ENCODE measurements around the gene ARHGEF11. TPM values are rescaled to one million over a fixed set of nuclear protein-coding genes. Genes with fewer than 3 reads are reported as not detected.

ARHGEF11 gene
- total and polyA plus RNA-seq, 12 donors = 10.4 to 34.5 (median 26.8) TPM

GRCh38 chr1:157033357-157033876 is 12.1 kb downstream of the ARHGEF11 start:
- Histone ChIP-seq H3K4me3 (no peak overlapping the region), H3K27me3 (no peaks in the 10 kb centered on the region), H3K9me3 (no peaks in the 10 kb centered on the region), H3K27ac (no peak overlapping the region), H3K4me1 (peaks cover 0 to 22% (median 7%) of the 10 kb centered on the region in 9 donors), H3K36me3 (peaks cover 0 to 4% (median 0%) of the 10 kb centered on the region in 9 donors)
- ATAC-seq = no peak
- no peak for TF ChIP-seq CTCF (IDR thresholded peaks at IDR 0.05)
- DNase-seq = no peak
- intact Hi-C loops (cut with DNase I) = no loop called here
- WGBS, 2 donors = 83 to 87% methylated on average over 3 of the region's 3 CpGs

GRCh38 chr1:157032303-157032702 is 13.2 kb downstream of the ARHGEF11 start:
- 77 to 80% methylated on average over 3 of the region's 3 CpGs for WGBS, 2 donors

GRCh38 chr1:157030728-157031127 is 14.8 kb downstream of the ARHGEF11 start:
- TF ChIP-seq CTCF (IDR thresholded peaks at IDR 0.05) = no peak
- Histone ChIP-seq H3K9me3 (no peaks in the 10 kb centered on the region), H3K27me3 (no peaks in the 10 kb centered on the region), H3K4me1 (peaks cover 0 to 29% (median 12%) of the 10 kb centered on the region in 9 donors), H3K27ac (no peak overlapping the region), H3K4me3 (no peak overlapping the region), H3K36me3 (peaks cover 0 to 4% (median 0%) of the 10 kb centered on the region in 9 donors)
- ATAC-seq = no peak
- intact Hi-C loops (cut with DNase I) = no loop called here
- no peak for DNase-seq
- WGBS, 2 donors = 94 to 99% methylated on average over 2 of the region's 2 CpGs

More at GRCh38 chr1:157032303-157032702, 13.2 kb downstream of the ARHGEF11 start:
- ATAC-seq = no peak
- H3K4me3 ChIP-seq = no peak overlapping the region
- peaks cover 0 to 20% (median 7%) of the 10 kb centered on the region in 9 donors for H3K4me1 ChIP-seq
- peaks cover 0 to 4% (median 0%) of the 10 kb centered on the region in 9 donors for H3K36me3 ChIP-seq
- intact Hi-C loops (cut with DNase I) = no loop called here
- H3K9me3 ChIP-seq = no peaks in the 10 kb centered on the region
- no peak for DNase-seq
- no peak overlapping the region for H3K27ac ChIP-seq
- H3K27me3 ChIP-seq = no peaks in the 10 kb centered on the region
- TF ChIP-seq CTCF (IDR thresholded peaks at IDR 0.05) = no peak

GRCh38 chr1:157028674-157029073 is 16.9 kb downstream of the ARHGEF11 start:
- H3K27me3 ChIP-seq = no peaks in the 10 kb centered on the region
- no peak overlapping the region for H3K4me3 ChIP-seq
- intact Hi-C loops (cut with DNase I) = no loop called here
- H3K9me3 ChIP-seq = peaks cover 0 to 5% (median 0%) of the 10 kb centered on the region in 11 donors
- peaks cover 0 to 25% (median 17%) of the 10 kb centered on the region in 9 donors for H3K4me1 ChIP-seq
- TF ChIP-seq CTCF (IDR thresholded peaks at IDR 0.05) = no peak
- DNase-seq (no peak), ATAC-seq (no peak)
- H3K36me3 ChIP-seq = peaks cover 0 to 4% (median 0%) of the 10 kb centered on the region in 9 donors
- WGBS, 2 donors = 94 to 95% methylated on average over 4 of the region's 4 CpGs
- no peak overlapping the region for H3K27ac ChIP-seq

All from heart right ventricle (tissue), 16 donors.